Endometrium (tissue), 2 donors: Measurements from ENCODE around the gene SRSF3.
"Not testable (repeated sequence)": the region's sequence is repeated elsewhere in the genome, so short reads cannot be mapped to it uniquely, and the experiment has no call there.

Source experiments
- FAIRE-seq: peaks from 2 replicates; lab custom pipeline; 2012; peaks lifted over from hg19 to GRCh38; lab: Jason Lieb, UNC
- donor health status: control.
- donor health status: control.

SRSF3 gene

DNA sequence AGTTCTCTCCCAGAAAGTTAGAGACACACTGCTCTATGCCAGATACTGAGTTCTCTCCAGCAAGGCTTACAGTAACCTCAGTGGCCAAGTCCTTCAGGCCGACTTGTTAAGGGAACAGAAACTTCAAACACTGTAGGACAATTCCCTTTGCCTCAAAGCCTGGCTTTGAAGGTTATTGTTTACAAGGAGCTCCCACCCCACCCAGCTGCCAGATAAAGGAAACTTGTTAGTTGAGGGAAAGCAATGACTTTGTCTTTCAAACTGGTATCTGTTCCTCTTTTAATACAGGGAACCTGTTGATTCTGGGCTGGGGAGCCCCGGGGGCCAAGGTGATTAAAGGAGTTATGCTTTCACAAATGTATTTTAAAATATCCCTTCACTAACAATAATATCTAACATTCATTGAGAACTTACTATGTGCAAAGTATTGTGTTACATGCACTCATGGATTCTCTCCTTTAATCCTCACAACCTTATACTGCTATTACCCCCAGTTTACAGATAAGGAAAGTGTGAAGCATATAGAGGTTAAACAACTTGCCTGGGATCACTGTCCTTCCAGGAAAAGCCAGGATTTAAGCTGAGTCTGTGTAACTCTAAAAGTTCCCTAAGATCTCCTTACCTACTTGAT, 56.8 kb downstream of the SRSF3 start:
- FAIRE-seq = no peak

DNA sequence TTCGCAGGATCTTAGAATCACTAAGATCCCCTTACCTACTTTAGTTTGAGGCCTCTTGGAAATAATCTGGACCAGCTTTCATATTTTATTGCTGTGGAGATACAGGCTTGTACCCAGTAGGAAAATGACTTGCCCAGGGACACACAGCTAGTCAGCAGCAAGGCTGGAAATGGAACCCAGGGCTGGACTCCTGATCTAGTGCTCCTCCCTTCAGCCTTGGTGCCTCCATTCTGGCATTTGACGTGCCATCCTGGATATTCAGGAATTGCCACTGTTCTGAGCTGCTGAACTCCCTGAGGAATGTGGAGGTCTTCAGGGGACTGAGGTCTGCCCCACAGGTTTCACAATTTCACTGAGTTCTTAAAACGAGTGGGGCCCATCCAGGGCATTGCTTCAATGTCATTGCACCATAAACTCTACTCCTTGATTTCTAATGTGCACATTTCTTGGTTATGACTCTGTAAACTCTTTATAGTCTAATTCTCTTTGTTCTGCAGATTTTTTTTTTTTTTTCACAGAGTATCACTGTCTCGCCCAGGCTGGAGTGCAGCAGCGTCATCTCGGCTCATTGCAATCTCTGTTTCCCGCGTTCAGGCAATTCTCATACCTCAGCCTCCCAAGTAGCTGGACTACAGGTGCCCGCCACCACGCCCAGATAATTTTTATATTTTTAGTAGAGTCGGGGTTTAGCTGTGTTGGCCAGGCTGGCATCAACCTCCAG, 57.7 kb downstream of the SRSF3 start:
- no peak for FAIRE-seq

DNA sequence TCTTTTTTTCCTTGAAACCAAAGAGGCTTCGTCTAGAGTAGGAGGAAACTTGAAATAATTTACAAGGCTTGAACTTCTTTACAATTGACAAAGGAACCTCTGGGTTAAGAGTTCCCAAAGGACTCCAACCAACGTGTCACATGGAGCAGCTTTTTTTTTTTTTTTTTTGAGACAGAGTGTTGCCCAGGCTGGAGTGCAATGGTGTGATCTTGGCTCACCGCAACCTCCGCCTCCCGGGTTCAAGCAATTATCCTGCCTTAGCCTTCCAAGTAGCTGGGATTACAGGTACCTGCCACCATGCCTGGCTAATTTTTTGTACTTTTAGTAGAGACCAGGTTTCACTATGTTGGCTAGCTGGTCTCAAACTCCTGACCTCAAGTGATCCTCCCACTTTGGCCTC, 60.3 kb downstream of the SRSF3 start:
- not testable (repeated sequence) for FAIRE-seq
